EL (cell line): ENCODE data around the gene CRIM1.

Experiments
- DNase-seq: peaks from one replicate; pipeline ENCODE4 v3.0.0-alpha.2; 2016

The CRIM1 gene

GRCh38 chr2:36561237-36561944 lies 205.8 kb downstream of the CRIM1 start:
- DNase-seq, result peak; percentile 97

GRCh38 chr2:36562240-36562639 lies 206.7 kb downstream of the CRIM1 start:
- peak; percentile 83 for DNase-seq

GRCh38 chr2:36562973-36563532 lies 207.5 kb downstream of the CRIM1 start:
- DNase-seq, result peak; percentile 64

DNA sequence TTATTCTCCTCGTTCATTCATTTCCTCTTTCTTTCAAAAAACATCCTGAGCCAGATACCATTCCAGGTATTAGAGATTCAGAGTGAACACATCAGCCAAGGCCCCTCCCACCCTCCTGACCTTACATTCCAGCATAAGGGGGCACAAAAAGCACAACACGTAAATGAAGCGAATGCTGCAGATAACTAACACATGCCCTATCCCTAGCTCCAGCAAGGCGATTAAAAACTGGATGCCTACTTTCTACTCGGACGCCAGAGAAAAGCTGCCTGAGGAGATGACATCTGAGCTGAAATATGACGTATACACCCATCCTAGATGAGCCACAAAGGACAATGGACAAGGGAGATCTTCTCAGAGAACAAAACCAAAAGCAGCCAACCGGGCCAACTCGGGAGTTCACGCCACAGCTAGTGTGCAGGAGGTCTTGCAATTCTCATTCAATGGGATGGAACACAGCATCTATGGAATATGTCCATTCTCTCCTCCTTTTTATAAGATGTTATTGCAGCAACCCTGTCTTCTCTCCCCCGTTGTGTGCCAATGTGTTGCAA lies 208.9 kb downstream of the CRIM1 start:
- no peak for DNase-seq

- DNase-seq, result no peak
Measured at GRCh38 chr2:36565712-36566111, 210.1 kb downstream of the CRIM1 start.

GRCh38 chr2:36566887-36567286 lies 211.3 kb downstream of the CRIM1 start:
- no peak for DNase-seq

DNA sequence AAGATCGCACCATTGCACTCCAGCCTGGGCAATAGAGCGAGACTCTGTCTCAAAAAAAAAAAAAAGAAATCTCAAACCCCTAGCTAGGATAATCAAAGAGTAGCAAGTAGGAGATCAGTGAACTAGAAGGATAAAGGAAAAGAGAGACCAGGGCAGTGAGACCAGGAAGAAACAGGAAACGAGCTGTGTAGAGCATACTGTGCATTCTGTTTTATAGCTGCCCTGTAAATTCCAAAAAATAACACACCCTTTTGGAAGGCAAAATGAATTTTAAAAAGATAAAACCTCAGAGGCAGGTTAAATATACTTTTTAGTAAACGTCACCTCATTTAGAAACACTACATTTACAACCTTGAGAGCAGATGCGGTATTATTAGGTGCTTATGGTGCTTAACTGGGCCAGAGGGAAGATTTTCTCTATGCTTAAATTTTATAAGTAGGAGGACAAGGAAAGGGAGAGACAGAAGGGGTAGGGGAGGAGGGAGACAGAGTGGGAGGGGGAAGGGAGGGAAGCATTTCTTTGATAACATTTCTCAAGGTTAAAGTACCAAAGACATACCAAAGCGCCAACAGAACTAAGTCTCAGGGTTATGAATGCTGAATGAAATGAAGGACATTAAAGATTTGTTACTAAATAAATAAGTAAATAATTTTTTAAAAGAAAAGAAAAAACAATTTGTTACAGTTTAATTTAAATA lies 212.3 kb downstream of the CRIM1 start:
- no peak for DNase-seq

- DNase-seq, result peak; percentile 91
Measured at GRCh38 chr2:36568516-36569246, 213.1 kb downstream of the CRIM1 start.

DNA sequence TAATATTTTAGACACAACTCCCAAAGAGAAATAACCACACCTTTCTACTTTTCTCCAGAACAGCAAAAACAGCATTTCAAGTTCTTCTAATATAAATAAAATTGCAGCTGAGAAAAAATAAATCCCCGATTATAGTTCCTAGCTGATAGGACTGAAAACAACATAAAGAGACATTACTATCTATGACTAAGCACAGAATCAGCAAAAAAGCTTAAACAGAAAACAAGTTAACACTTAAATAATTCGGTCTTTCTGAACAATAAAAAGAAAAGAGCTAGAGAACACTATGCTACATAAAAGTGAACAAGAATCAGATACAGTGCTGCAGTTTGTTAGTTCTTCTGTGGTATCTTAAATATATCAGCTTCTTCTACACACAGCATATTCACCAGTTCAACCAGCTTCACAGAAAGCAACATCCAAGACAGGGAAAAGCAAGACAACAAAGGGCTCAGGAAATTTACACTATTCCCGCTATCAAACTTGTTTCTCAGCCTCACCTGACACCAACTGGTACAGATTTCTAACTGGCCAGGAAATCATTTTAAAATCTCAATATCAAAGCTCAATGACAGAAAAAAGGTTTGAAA lies 213.8 kb downstream of the CRIM1 start:
- DNase-seq, result no peak

DNA sequence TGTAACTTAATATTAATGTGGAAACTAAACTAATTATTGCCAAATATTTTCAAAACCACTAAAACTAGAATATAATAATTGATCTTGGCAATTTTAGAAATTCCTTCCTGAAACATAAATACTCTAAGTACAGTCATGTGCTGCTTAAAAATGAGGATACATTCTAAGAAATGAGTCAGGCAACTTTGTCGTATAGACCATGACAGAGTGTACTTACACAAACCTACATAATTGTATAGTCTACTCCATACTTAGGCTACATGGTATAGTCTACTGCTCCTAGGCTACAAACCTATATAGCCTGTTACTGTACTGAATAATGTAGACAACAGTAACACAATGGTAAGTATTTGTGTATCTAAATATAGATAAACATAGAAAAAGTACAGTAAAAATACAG lies 214.8 kb downstream of the CRIM1 start:
- DNase-seq, result no peak

GRCh38 chr2:36572054-36572718 lies 216.6 kb downstream of the CRIM1 start:
- no peak for DNase-seq

DNA sequence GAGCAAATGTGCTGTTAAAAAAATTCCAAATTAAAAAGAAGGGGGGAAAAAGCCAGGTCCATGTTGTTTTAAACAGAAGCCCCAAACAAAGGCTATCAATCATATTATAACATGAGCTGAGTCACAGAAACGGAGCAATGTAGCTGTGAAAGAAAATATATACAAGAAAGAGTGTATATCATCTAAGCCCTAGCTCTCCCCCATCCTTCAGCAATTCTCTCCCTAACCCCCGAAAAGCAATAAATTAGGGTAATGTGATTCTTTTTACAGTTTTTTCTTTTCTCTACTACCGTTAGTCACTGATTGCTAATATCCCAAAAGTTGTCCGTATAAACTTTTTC lies 217.1 kb downstream of the CRIM1 start:
- no peak for DNase-seq

DNA sequence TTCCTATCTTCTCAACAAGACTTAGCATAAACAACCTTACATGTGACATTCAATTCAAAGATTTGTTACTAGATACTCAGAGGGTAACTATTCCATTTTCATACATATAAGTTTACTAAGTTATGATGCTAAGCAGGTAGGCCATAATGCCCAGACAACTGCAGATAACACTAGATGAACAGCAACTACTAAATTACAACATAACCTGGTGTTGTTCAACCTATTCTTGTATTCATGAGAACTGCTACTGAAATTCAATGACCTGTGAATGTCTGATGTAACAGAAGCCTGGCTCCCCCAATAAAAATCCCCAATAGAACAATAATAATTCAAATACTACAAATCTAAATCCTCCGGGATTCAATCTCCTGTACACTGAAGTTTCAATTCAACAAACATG lies 217.6 kb downstream of the CRIM1 start:
- no peak for DNase-seq

DNA sequence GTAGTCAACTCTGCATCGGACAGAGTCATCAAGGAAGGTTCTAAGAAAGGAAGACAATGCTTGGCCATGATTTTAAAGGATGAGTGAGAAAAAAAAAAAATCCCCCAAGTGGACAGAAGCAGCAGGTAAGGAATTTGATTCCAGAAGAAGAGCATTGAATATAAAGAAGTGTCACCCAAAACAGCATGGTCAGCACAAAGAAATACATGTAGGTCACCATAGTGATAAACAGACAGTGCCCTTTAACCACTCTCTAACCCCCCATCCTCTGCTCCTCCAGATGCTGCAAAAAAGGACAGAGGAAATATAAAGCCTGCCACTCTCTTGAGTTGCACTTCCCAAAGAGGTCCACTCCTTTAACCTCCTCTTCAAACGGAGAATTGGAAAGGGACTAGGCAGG lies 219.0 kb downstream of the CRIM1 start:
- DNase-seq, result no peak

DNA sequence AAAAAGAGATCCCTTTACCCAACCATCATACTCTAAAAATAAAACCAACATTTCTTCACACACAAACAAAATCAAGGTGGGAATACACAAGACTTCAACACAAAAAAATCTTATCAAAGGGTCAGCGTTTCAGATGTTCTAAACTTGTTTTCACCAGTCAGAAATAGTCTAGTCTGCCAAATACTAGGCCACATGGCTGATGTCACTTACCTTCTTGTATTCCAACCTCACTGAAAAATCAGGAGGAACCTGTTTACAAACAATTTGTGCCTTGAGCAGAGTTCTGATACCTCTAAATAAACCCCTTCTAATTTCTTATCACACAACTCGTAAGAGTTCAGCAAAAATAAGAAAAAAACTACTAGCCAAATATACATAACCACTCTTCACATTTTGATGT lies 222.3 kb downstream of the CRIM1 start:
- no peak for DNase-seq

DNA sequence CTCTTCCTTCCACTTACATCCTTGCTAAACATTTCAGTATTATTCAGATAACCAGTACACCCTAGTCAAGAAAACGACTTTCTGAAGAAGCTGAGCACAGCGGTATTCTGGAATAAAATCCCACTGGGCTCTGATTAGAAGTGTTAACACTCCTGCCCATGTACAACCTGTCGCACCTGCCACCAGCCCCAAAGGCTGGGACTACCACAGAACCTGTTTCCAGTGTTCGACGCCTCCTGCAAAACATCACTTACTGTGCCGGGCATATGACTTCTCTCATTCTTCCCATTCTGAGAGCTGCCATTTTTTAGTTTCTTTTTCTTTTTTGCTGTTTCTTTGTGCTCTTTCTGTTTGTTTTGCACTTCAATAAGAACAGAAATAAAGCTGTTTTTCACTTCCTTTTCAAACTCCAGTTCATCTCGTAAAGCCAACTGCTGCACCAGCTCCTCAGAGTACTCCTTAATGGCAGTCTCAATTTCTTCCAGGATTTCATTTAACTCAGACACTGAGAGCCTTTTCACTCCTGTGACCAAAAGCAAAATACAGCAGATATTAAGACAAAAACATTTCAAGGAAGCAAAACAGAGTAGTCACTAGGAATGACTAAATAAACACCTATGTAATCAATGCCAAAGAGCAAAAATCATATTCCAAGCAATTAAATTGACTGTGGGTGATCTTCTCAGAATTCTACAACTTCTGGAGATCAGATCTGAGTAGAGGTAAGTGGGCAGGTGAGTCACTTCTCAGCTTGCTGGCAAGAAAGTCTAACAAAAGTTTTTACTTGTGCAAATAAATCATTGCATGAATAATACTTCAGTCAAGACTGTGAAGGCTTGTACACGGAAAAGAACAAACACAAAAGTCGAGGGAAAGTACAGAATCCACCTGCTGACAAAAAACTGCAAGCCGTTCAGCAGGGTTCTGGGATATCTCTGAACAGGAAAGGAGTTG lies 223.0 kb downstream of the CRIM1 start:
- DNase-seq, result no peak

GRCh38 chr2:36579297-36579664 lies 223.7 kb downstream of the CRIM1 start:
- no peak for DNase-seq

DNA sequence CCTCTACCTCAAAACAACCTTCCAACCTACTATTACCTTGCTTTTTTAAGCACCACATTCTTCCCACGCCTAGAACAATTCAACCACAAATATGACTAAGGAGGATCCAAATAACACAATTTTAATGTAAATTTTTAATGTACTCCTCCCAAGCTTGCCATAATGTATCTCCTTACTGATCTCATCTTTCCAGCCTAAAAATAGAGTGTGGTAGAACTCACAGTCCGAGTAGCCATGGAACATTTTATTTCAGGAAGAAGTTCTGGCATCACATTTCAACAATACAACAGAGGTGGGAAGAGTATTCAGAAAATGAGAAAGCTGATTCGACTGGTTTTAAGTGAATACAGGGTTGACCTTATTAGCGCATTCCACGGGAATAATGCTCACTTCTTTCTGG lies 227.0 kb downstream of the CRIM1 start:
- no peak for DNase-seq

DNA sequence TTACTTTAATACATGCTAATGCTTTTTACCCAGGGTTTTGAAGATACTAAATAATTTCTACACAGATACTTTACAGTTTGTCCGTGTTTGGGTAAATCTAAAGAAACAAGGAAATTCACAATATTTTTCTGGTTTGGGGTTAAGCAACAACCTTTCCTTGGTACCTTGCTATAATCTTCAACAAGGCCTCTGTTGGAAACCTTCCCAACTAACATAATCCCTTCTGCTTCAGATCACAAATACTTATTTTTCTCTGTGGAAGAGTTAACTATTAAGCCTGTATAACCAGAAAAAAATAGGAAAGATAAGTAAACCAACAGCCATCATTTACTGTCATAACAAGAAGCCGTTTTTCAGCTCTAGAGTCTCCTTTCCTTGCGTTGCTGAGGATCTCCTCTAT lies 227.4 kb downstream of the CRIM1 start:
- DNase-seq, result no peak

DNA sequence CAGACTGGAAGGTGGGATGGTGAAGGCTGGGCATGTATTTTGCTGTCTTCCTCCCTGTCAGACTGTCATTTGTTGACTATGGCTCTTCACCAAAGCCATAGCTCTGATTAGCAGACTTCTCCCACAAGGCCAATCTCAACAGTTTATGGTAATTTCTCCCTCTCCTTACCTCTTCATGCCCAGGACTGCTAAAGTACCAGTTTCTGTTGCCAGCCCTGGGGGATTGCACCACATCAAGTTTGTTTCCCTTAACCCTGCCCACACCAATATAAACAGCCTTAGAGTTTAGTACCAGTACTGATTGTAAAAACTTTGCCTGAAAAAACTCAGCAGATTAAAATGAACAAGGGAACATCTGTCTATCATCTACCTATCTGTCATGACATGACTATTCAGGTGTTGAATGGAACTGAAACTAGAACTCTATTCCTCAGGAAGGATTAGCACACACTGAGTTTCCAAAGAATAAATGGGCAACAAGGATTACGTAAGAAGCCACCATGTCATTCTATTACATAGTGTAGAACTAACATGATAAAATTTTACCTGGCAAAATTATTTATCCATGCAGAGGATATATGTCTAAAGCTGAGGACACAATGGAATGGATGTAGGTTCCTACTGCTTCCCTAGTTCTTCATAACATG lies 228.7 kb downstream of the CRIM1 start:
- no peak for DNase-seq

DNA sequence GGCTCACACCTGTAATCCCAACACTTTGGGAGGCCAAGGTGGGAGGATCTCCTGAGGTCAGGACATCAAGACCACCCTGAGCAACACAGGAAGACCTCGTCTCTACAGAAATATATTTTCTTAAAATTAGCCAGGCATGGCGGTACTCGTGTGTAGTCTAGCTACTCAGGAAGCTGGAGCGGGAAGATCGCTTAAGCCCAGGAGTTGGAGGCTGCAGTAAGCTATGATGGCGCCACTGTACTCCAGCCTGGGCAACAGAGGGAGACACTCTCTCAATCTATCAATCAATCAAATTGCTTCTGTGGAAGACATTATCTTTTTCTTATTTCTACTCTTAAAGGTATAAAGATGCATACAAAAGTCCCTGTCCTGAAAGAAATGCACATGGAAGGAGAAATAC lies 231.1 kb downstream of the CRIM1 start:
- no peak for DNase-seq
